Bronchial epithelial cell (primary cell): ENCODE data around the gene BCL7A. TPM values are rescaled to one million over a fixed set of nuclear protein-coding genes. Genes with fewer than 3 reads are reported as not detected.

ENCODE experiments used
- DNase-seq: peaks from one replicate; pipeline ENCODE4 v3.0.0-alpha.2; 2010; ENCODE audit warnings: low read depth
- FAIRE-seq: peaks from 2 replicates; lab custom pipeline; 2011; peaks lifted over from hg19 to GRCh38; lab: Jason Lieb, UNC
- H3K27me3 ChIP-seq: 2 replicates; pipeline ENCODE4 v1.5.1; 2011; ENCODE audit warnings: low read length; ENCODE audit not compliant: control insufficient read depth, insufficient read depth
- H3K36me3 ChIP-seq: 2 replicates; pipeline ENCODE4 v1.5.1; 2011; ENCODE audit warnings: low read length; ENCODE audit not compliant: control insufficient read depth, insufficient read depth
- H3K4me3 ChIP-seq: 2 replicates; pipeline ENCODE4 v1.5.1; 2011; ENCODE audit warnings: mild to moderate bottlenecking, low read depth, low read length, control low read depth
- CTCF ChIP-seq: IDR thresholded peaks from 2 replicates; pipeline ENCODE4 v1.5.1; 2011; ENCODE audit warnings: mild to moderate bottlenecking, moderate library complexity, low read length, control low read depth, inconsistent platforms; ENCODE audit not compliant: insufficient read depth, severe bottlenecking
- total RNA-seq: library from RNA; depleted of rRNA; stranded (reverse); fragments of >200 nt; gene quantifications from 2 replicates; pipeline ENCODE4 v1.2.1, GENCODE V29; 2014

The BCL7A gene
- total RNA-seq, 1 donor from 2014 or later, result 17.1 TPM

- FAIRE-seq (no peak), DNase-seq (peak; percentile 84)
- H3K4me3 ChIP-seq, result no peak overlapping the region
- no peaks in the 10 kb centered on the region for H3K27me3 ChIP-seq
- no peaks in the 10 kb centered on the region for H3K36me3 ChIP-seq
- no peak for TF ChIP-seq CTCF
These were observed 50.6 kb downstream of the BCL7A start for GRCh38 chr12:122072031-122072970.

- FAIRE-seq, result no peak
- no peak overlapping the region for H3K4me3 ChIP-seq
- no peak for TF ChIP-seq CTCF
- H3K36me3 ChIP-seq, result no peaks in the 10 kb centered on the region
- DNase-seq, result no peak
- H3K27me3 ChIP-seq, result no peaks in the 10 kb centered on the region
These were observed 52.1 kb downstream of the BCL7A start for GRCh38 chr12:122073815-122074214.

GRCh38 chr12:122076743-122077495 lies 55.2 kb downstream of the BCL7A start:
- no peak overlapping the region for H3K4me3 ChIP-seq
- H3K36me3 ChIP-seq, result no peaks in the 10 kb centered on the region
- TF ChIP-seq CTCF, result no peak
- DNase-seq, result no peak
- no peaks in the 10 kb centered on the region for H3K27me3 ChIP-seq
- FAIRE-seq, result no peak

GRCh38 chr12:122078141-122079032 lies 56.7 kb downstream of the BCL7A start, which contains the start of gene MLXIP:
Gene MLXIP, plus strand, starts transcription at chr12:122078756. Its CDS starts 98 bp downstream, at chr12:122078854.
- H3K4me3 ChIP-seq, result peak within 1 kb of the TSS; percentile 56
- DNase-seq (peak; percentile 77), FAIRE-seq (no peak)
- H3K27me3 ChIP-seq, result no peaks in the 10 kb centered on the region
- H3K36me3 ChIP-seq, result no peaks in the 10 kb centered on the region
- TF ChIP-seq CTCF, result no peak

GRCh38 chr12:122079033-122079531 lies 57.4 kb downstream of the BCL7A start:
- Histone ChIP-seq H3K27me3 (no peaks in the 10 kb centered on the region), H3K36me3 (peaks cover 2% of the 10 kb centered on the region), H3K4me3 (peak overlapping the region; percentile 56)
- DNase-seq (no peak), FAIRE-seq (no peak)
- TF ChIP-seq CTCF, result no peak
